Measurements from ENCODE around the gene SLC25A25. TPM values are rescaled to one million over a fixed set of nuclear protein-coding genes. Genes with fewer than 3 reads are reported as not detected.

SLC25A25 gene
- total and polyA plus RNA-seq, 2 donors, result 14.4 to 23.1 TPM

GRCh38 chr9:128153947-128154695, 86.1 kb downstream of the SLC25A25 start:
- no peak for DNase-seq (ENCODE audit: extremely low spot score)
- no peaks in the 10 kb centered on the region for H3K4me1 ChIP-seq (ENCODE audit: insufficient read depth)
- 83% methylated on average over 13 of the region's 13 CpGs for WGBS
- no peak overlapping the region for H3K27ac ChIP-seq (ENCODE audit: low read depth)
- H3K36me3 ChIP-seq (ENCODE audit: insufficient read depth), result no peaks in the 10 kb centered on the region
- no peak overlapping the region for H3K4me3 ChIP-seq (ENCODE audit: low read depth, low read length)

- Histone ChIP-seq H3K36me3 (ENCODE audit: insufficient read depth) (no peaks in the 10 kb centered on the region), H3K27ac (ENCODE audit: low read depth) (no peak overlapping the region), H3K4me3 (ENCODE audit: low read depth, low read length) (no peak overlapping the region), H3K4me1 (ENCODE audit: insufficient read depth) (no peaks in the 10 kb centered on the region)
- DNase-seq (ENCODE audit: extremely low spot score), result no peak
- 80% methylated on average over 7 of the region's 7 CpGs for WGBS
These were observed 87.9 kb downstream of the SLC25A25 start for GRCh38 chr9:128155736-128156500.

Other genes starting within 250 kb of the SLC25A25 start
- 16.4 TPM for gene ENG, start 213.6 kb upstream of the SLC25A25 start, total RNA-seq
- 196 TPM for gene ENG, start 213.6 kb upstream of the SLC25A25 start, polyA plus RNA-seq
- gene AK1, start 190.6 kb upstream of the SLC25A25 start, total RNA-seq, result 27.3 TPM
- gene AK1, start 190.6 kb upstream of the SLC25A25 start, polyA plus RNA-seq, result 57.2 TPM
- gene ST6GALNAC6, start 168.6 kb upstream of the SLC25A25 start, total RNA-seq, result 17.7 TPM
- 105 TPM for gene ST6GALNAC6, start 168.6 kb upstream of the SLC25A25 start, polyA plus RNA-seq
- 6.8 TPM for gene ST6GALNAC4, start 151.2 kb upstream of the SLC25A25 start, total RNA-seq
- 35.1 TPM for gene ST6GALNAC4, start 151.2 kb upstream of the SLC25A25 start, polyA plus RNA-seq
- gene PIP5KL1, start 137.5 kb upstream of the SLC25A25 start, total RNA-seq, result 0.48 TPM
- gene PIP5KL1, start 137.5 kb upstream of the SLC25A25 start, polyA plus RNA-seq, result 1.4 TPM
- gene DPM2, start 130.4 kb upstream of the SLC25A25 start, total RNA-seq, result 7.5 TPM
- 32.1 TPM for gene DPM2, start 130.4 kb upstream of the SLC25A25 start, polyA plus RNA-seq
- gene EEIG1, start 87.2 kb upstream of the SLC25A25 start, total RNA-seq, result 30.4 TPM
- 67.1 TPM for gene EEIG1, start 87.2 kb upstream of the SLC25A25 start, polyA plus RNA-seq
- 6.9 TPM for gene NAIF1, start 912 bp upstream of the SLC25A25 start, total RNA-seq
- 8.2 TPM for gene NAIF1, start 912 bp upstream of the SLC25A25 start, polyA plus RNA-seq
- 21.1 TPM for gene PTGES2, start 59.5 kb downstream of the SLC25A25 start, total RNA-seq
- gene PTGES2, start 59.5 kb downstream of the SLC25A25 start, polyA plus RNA-seq, result 59.6 TPM
- 1.9 TPM for gene LCN2, start 81.2 kb downstream of the SLC25A25 start, total RNA-seq
- 23.0 TPM for gene LCN2, start 81.2 kb downstream of the SLC25A25 start, polyA plus RNA-seq
- gene BBLN, start 92.0 kb downstream of the SLC25A25 start, total RNA-seq, result 25.7 TPM
- 144 TPM for gene BBLN, start 92.0 kb downstream of the SLC25A25 start, polyA plus RNA-seq
- gene CIZ1, start 123.3 kb downstream of the SLC25A25 start, total RNA-seq, result 23.6 TPM
- 95.8 TPM for gene CIZ1, start 123.3 kb downstream of the SLC25A25 start, polyA plus RNA-seq
- 68.3 TPM for gene DNM1, start 135.1 kb downstream of the SLC25A25 start, total RNA-seq
- gene DNM1, start 135.1 kb downstream of the SLC25A25 start, polyA plus RNA-seq, result 15.2 TPM
- gene GOLGA2, start 207.8 kb downstream of the SLC25A25 start, total RNA-seq, result 147 TPM
- 88.9 TPM for gene GOLGA2, start 207.8 kb downstream of the SLC25A25 start, polyA plus RNA-seq
- gene SWI5, start 208.0 kb downstream of the SLC25A25 start, total RNA-seq, result 17.4 TPM
- 34.5 TPM for gene SWI5, start 208.0 kb downstream of the SLC25A25 start, polyA plus RNA-seq

Measured in urinary bladder (tissue), 4 donors.